HFFc6 (cell line): Measurements from ENCODE around the gene EID2. TPM values are rescaled to one million over a fixed set of nuclear protein-coding genes. Genes with fewer than 3 reads are reported as not detected.

Source experiments
- DNase-seq: peaks from one replicate; pipeline ENCODE4 v3.0.0-alpha.2; 2018
- H3K27ac Mint-ChIP-seq: 2 replicates; pipeline ENCODE4 v1.8.0; 2020; ENCODE audit warnings: mild to moderate bottlenecking, mixed read lengths
- H3K27me3 Mint-ChIP-seq: 2 replicates; pipeline ENCODE4 v1.8.0; 2021; ENCODE audit warnings: mild to moderate bottlenecking, moderate library complexity, mixed read lengths; ENCODE audit not compliant: insufficient read depth
- H3K36me3 Mint-ChIP-seq: 2 replicates; pipeline ENCODE4 v1.8.0; 2021; ENCODE audit warnings: low read depth, mixed read lengths
- H3K4me1 Mint-ChIP-seq: 2 replicates; pipeline ENCODE4 v1.8.0; 2020; ENCODE audit warnings: low read depth, mixed read lengths
- H3K4me3 Mint-ChIP-seq: 2 replicates; pipeline ENCODE4 v1.8.0; 2020; ENCODE audit warnings: mild to moderate bottlenecking, moderate library complexity, mixed read lengths
- H3K9me3 Mint-ChIP-seq: 2 replicates; pipeline ENCODE4 v1.8.0; 2020; ENCODE audit warnings: mild to moderate bottlenecking, mixed read lengths
- CTCF ChIP-seq: fragments of 200-600 bp; sonication (generic); IDR thresholded peaks from 2 replicates; pipeline ENCODE4 v1.5.0; 2021; ENCODE audit warnings: antibody characterized with exemption, mild to moderate bottlenecking
- total RNA-seq, 6 experiments: library from RNA; stranded (reverse); fragmentation: NEBNext Ultra II Directional; extraction: Animal tissue kit (Norgen Biotek cat#: 25700); gene quantifications; 2 replicates in 1 of 6; 3 replicates in 5 of 6; pipeline ENCODE4 v1.2.3, GENCODE V29; 2021

Gene EID2
- total RNA-seq, 6 experiments from 2014 or later, result 18.4 to 23.4 (median 19.0) TPM

DNA sequence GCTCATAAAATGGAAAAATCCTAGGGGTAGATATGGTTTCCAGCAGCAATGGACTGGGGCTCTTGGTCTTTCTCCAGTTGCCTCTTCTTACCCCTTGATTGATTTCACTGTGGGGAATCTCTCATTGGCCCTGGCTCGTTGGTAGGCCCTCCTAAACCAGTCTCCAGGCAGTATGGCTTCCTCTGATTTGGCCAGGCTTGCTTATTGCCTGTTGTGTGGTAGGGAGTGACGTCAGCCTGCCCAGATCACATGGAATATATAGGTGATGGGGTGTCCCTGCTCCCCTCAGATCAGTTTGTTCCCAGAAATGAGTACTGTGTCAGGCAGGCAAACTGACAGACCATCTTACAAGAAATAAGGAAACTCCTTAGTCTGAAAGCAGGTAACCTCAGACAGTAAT lies 30.7 kb downstream of the EID2 start:
- DNase-seq, result no peak
- Mint-ChIP-seq H3K4me3 (no peak overlapping the region), H3K9me3 (no peaks in the 10 kb centered on the region), H3K27me3 (peaks cover 41% of the 10 kb centered on the region), H3K27ac (no peak overlapping the region), H3K4me1 (peaks cover 8% of the 10 kb centered on the region; the same call in 1 of the 2 replicates), H3K36me3 (no peaks in the 10 kb centered on the region)
- no peak for TF ChIP-seq CTCF

DNA sequence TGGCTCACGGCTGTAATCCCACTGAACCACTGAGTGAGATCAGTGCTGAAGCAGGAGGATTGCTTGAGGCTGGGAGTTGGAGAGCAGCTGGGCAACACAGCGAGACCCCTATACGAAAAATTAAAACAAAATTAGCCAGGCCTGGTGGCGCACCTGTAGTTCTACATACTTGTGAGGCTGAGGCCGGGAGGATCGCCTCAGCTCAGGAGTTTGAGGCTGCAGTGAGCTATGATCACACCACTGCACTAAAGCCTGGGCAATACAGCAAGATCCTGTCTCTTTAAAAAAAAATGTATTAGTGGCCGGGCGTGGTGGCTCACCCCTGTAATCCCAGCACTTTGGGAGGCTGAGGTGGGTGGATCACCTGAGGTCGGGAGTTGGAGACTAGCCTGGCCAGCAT lies 31.3 kb downstream of the EID2 start:
- no peak overlapping the region for H3K27ac Mint-ChIP-seq
- peaks cover 40% of the 10 kb centered on the region for H3K27me3 Mint-ChIP-seq
- H3K36me3 Mint-ChIP-seq, result no peaks in the 10 kb centered on the region
- no peak for DNase-seq
- TF ChIP-seq CTCF, result no peak
- peaks cover 8% of the 10 kb centered on the region; the same call in 1 of the 2 replicates for H3K4me1 Mint-ChIP-seq
- H3K9me3 Mint-ChIP-seq, result no peaks in the 10 kb centered on the region
- no peak overlapping the region for H3K4me3 Mint-ChIP-seq

DNA sequence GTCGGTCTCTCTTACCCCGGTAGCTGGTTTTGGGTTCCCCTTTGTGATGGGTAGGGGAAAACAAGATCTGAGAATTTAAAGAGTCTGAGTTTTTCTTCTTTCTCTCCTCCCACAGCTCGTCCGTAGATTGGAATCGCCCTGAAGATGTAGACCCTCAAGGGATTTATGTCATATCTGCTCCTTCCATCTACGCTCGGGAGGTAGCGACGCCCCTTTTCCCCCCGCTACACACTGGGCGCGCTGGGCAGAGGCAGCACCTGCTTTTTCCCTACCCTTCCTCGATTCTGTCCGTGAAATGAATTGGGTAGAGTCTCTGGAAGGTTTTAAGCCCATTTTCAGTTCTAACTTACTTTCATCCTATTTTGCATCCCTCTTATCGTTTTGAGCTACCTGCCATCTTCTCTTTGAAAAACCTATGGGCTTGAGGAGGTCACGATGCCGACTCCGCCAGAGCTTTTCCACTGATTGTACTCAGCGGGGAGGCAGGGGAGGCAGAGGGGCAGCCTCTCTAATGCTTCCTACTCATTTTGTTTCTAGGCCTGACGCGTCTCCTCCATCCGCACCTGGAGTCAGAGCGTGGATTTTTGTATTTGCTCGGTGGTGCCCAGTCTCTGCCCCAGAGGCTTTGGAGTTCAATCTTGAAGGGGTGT lies 32.1 kb downstream of the EID2 start:
- no peaks in the 10 kb centered on the region for H3K36me3 Mint-ChIP-seq
- peak overlapping the region; percentile 72 for H3K4me3 Mint-ChIP-seq
- H3K4me1 Mint-ChIP-seq, result peaks cover 8% of the 10 kb centered on the region; the same call in 1 of the 2 replicates
- no peak for DNase-seq
- H3K27me3 Mint-ChIP-seq, result peaks cover 42% of the 10 kb centered on the region
- H3K9me3 Mint-ChIP-seq, result no peaks in the 10 kb centered on the region
- no peak for TF ChIP-seq CTCF
- no peak overlapping the region for H3K27ac Mint-ChIP-seq

GRCh38 chr19:39506944-39507714 lies 32.8 kb downstream of the EID2 start:
- no peak for DNase-seq
- Mint-ChIP-seq H3K9me3 (no peaks in the 10 kb centered on the region), H3K36me3 (no peaks in the 10 kb centered on the region), H3K27ac (no peak overlapping the region), H3K4me1 (peaks cover 8% of the 10 kb centered on the region; the same call in 1 of the 2 replicates), H3K4me3 (peak overlapping the region; percentile 72), H3K27me3 (peaks cover 42% of the 10 kb centered on the region)
- TF ChIP-seq CTCF, result no peak

GRCh38 chr19:39506598-39506943 lies 33.4 kb downstream of the EID2 start:
- H3K36me3 Mint-ChIP-seq, result no peaks in the 10 kb centered on the region
- H3K4me1 Mint-ChIP-seq, result peaks cover 8% of the 10 kb centered on the region; the same call in 1 of the 2 replicates

More at GRCh38 chr19:39506598-39506943, 33.4 kb downstream of the EID2 start:
- H3K4me3 Mint-ChIP-seq, result peak overlapping the region; percentile 34; the same call in 1 of the 2 replicates
- no peak for DNase-seq
- no peak overlapping the region for H3K27ac Mint-ChIP-seq
- H3K9me3 Mint-ChIP-seq, result no peaks in the 10 kb centered on the region
- H3K27me3 Mint-ChIP-seq, result peaks cover 39% of the 10 kb centered on the region
- TF ChIP-seq CTCF, result no peak
